Muscle of arm (tissue), 12 donors: ENCODE measurements around the gene SPRR2F. TPM values are rescaled to one million over a fixed set of nuclear protein-coding genes. Genes with fewer than 3 reads are reported as not detected.

Source experiments
- DNase-seq: peaks from one replicate; pipeline ENCODE4 v3.0.0-alpha.2; 2013
- polyA plus RNA-seq, 12 donors: library from polyadenylated mRNA; unstranded; fragments of 120-200 nt; gene quantifications; one replicate each; pipeline ENCODE4 v1.2.1, GENCODE V29; 2013; ENCODE audit not compliant: insufficient read length in 12 of 12

The SPRR2F gene
- polyA plus RNA-seq, 12 donors, result 0.32 to 0.36 TPM; not detected in 10

DNA sequence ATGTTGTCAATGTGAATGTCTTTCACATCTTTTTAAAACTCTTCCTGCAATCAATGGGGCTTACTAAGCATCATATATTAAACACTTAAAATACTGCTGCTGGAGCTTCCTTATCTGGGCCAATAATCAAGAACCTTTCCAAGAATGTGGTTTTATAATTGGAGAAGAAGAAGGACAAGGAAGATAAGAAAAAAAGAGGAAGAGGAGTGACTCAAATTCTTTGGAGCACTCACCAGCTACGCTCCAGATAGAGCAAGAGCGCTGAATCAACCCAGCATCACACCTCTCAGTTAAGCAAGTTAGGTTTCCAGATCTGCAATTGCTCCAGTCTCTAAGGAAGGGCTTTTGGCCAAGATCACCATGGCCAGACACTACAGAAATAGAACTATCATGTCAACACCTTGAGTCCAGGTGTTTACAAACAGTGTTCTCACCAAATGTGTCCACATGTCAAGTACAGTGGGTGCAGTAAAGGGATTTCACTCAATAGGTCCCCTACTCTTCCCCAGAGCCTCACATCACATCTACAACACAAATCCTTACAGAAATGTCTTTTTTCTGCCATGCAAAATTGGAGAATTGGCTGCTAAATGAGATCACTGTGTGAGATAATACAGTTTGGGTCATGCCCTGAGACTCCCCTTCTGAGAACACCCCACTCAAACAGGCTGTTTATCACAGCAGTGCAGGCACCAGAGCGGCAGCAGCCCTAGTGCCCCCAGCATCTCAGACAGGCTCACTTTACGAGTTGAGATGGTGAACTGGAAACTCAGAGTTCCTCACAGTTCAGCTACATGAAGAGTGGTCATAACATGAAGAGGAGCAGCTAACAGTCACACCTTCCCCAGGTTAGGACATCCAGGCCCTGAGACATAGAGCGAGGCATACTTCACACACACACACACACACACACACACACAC, 40.2 kb downstream of the SPRR2F start:
- no peak for DNase-seq

DNA sequence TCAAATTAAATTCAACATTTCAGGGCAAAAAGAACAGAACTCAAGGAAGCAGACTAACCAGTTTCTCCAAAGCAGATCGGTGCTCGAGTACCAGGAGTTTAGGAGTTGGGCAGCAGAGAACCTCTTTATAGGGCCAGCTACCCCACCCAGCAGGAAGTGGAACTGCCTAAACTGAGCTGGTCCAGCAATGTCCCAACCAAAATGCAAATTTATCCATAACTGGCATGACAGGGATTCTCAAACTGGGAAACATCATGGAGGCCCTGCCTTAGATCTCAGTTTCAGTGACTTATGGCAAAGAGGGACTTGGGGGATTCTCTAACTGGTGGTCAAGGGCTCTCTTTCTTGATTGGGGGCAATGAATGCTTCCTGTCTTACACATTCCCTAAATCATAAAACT, 41.8 kb downstream of the SPRR2F start, which contains the start of gene SPRR2B:
Gene SPRR2B, minus strand, starts transcription at position 101 of the 400 bp plus-strand sequence. CDS start 772 bp downstream, outside the sequence.
- DNase-seq, result no peak

GRCh38 chr1:153070243-153070642, 43.1 kb downstream of the SPRR2F start:
- DNase-seq, result no peak

Other genes with a start within 250 kb of the SPRR2F start
- gene SMCP, start 235.2 kb downstream of the SPRR2F start, polyA plus RNA-seq, result not detected
- gene IVL, start 205.0 kb downstream of the SPRR2F start, polyA plus RNA-seq, result 10 to 100 TPM in 2 of 12 donors, 1 to 10 TPM in 1, under 1 TPM in 2, not detected in 7; 0.08 to 36.1 (median 1.9) TPM
- gene SPRR5, start 166.3 kb downstream of the SPRR2F start, polyA plus RNA-seq, result not detected
- not detected for gene SPRR4, start 142.9 kb downstream of the SPRR2F start, polyA plus RNA-seq
- 1 to 10 TPM in 3 of 12 donors, not detected in 9; 1.5 to 3.9 (median 2.0) TPM for gene SPRR1A, start 129.4 kb downstream of the SPRR2F start, polyA plus RNA-seq
- gene SPRR3, start 111.8 kb downstream of the SPRR2F start, polyA plus RNA-seq, result 100 to 1,000 TPM in 1 of 12 donors, 10 to 100 TPM in 2, 1 to 10 TPM in 1, under 1 TPM in 1, not detected in 7; 0.97 to 142 (median 41.0) TPM
- gene SPRR1B, start 82.3 kb downstream of the SPRR2F start, polyA plus RNA-seq, result 10 to 100 TPM in 1 of 12 donors, 1 to 10 TPM in 2, not detected in 9; 4.0 to 32.6 (median 8.2) TPM
- gene SPRR2D, start 72.4 kb downstream of the SPRR2F start, polyA plus RNA-seq, result under 1 TPM in 1 of 12 donors, not detected in 11; 0.76 TPM
- gene SPRR2A, start 56.0 kb downstream of the SPRR2F start, polyA plus RNA-seq, result under 1 TPM in 1 of 12 donors, not detected in 11; 0.59 TPM
- gene SPRR2B, start 41.9 kb downstream of the SPRR2F start, polyA plus RNA-seq, result under 1 TPM in 1 of 12 donors, not detected in 11; 0.34 TPM
- gene SPRR2E, start 19.0 kb downstream of the SPRR2F start, polyA plus RNA-seq, result not detected
- not detected for gene SPRR2G, start 37.4 kb upstream of the SPRR2F start, polyA plus RNA-seq
- gene LELP1, start 89.9 kb upstream of the SPRR2F start, polyA plus RNA-seq, result not detected
- not detected for gene PRR9, start 104.1 kb upstream of the SPRR2F start, polyA plus RNA-seq
- gene LORICRIN, start 146.2 kb upstream of the SPRR2F start, polyA plus RNA-seq, result not detected
- 1 to 10 TPM in 1 of 12 donors, under 1 TPM in 2, not detected in 9; 0.90 to 2.2 (median 0.94) TPM for gene PGLYRP3, start 199.4 kb upstream of the SPRR2F start, polyA plus RNA-seq
- gene PGLYRP4, start 235.3 kb upstream of the SPRR2F start, polyA plus RNA-seq, result 1 to 10 TPM in 3 of 12 donors, not detected in 9; 1.9 to 5.6 (median 1.9) TPM
- 100 to 1,000 TPM in 1 of 12 donors, 10 to 100 TPM in 10, not detected in 1; 10.3 to 200 (median 21.0) TPM for gene S100A9, start 244.3 kb upstream of the SPRR2F start, polyA plus RNA-seq